Mesenchymal stem cell (in vitro differentiated cells and primary cell): ENCODE results near the gene LRRC47.

Experiments
- DNase-seq: peaks from one replicate; pipeline ENCODE4 v3.0.0-alpha.2; 2013
- H2AFZ ChIP-seq: one replicate; pipeline ENCODE4 v1.6.1; 2013; ENCODE audit warnings: low read depth, mild to moderate bottlenecking, control low read depth, inconsistent platforms, low read length, moderate library complexity
- H2AK5ac ChIP-seq: 2 replicates; pipeline ENCODE4 v1.6.1; 2013; ENCODE audit warnings: low read length, moderate library complexity, mild to moderate bottlenecking, inconsistent platforms; ENCODE audit not compliant: severe bottlenecking
- H2BK120ac ChIP-seq: one replicate; pipeline ENCODE4 v1.6.1; 2013; ENCODE audit warnings: low read depth, mild to moderate bottlenecking, inconsistent platforms, low read length, moderate library complexity
- H2BK12ac ChIP-seq, 2 experiments: one replicate each; pipeline ENCODE4 v1.6.1; 2013; ENCODE audit warnings: inconsistent platforms in 2 of 2, low read length in 2 of 2, mild to moderate bottlenecking in 2 of 2, moderate library complexity in 2 of 2, control low read depth in 1 of 2
- H2BK15ac ChIP-seq: one replicate; pipeline ENCODE4 v1.6.1; 2013; ENCODE audit warnings: mild to moderate bottlenecking, low read depth, inconsistent platforms; ENCODE audit not compliant: poor library complexity, severe bottlenecking
- H2BK5ac ChIP-seq: 2 replicates; pipeline ENCODE4 v1.6.1; 2013; ENCODE audit warnings: low read depth, mild to moderate bottlenecking, low read length, control low read depth, inconsistent platforms; ENCODE audit not compliant: poor library complexity, severe bottlenecking
- H3K14ac ChIP-seq, 2 experiments: one replicate each; pipeline ENCODE4 v1.6.1; 2013; ENCODE audit warnings: inconsistent platforms in 2 of 2, low read length in 2 of 2, control low read depth in 1 of 2, mild to moderate bottlenecking in 1 of 2, moderate library complexity in 1 of 2
- H3K18ac ChIP-seq, 2 experiments: one replicate each; pipeline ENCODE4 v1.6.1; 2013; ENCODE audit warnings: inconsistent platforms in 2 of 2, low read length in 2 of 2, control low read depth in 1 of 2, low read depth in 1 of 2, mild to moderate bottlenecking in 1 of 2
- H3K23ac ChIP-seq, 2 experiments: one replicate each; pipeline ENCODE4 v1.6.1; 2013; ENCODE audit warnings: inconsistent platforms in 2 of 2, low read length in 2 of 2, mild to moderate bottlenecking in 2 of 2, moderate library complexity in 2 of 2, control low read depth in 1 of 2
- H3K27ac ChIP-seq: 2 replicates; pipeline ENCODE4 v1.5.1; 2013; ENCODE audit warnings: mild to moderate bottlenecking, moderate library complexity, low read length, control low read depth, inconsistent platforms; ENCODE audit not compliant: poor library complexity, severe bottlenecking
- H3K27me3 ChIP-seq, 2 experiments: 2 replicates each; pipeline versions ENCODE4 v1.6.1 to v1.7.0; 2013; ENCODE audit warnings: low read length in 2 of 2, mild to moderate bottlenecking in 2 of 2, moderate library complexity in 2 of 2, control low read depth in 1 of 2, inconsistent platforms in 1 of 2; ENCODE audit not compliant: control insufficient read depth in 1 of 2, insufficient read depth in 1 of 2
- H3K36me3 ChIP-seq, 2 experiments: 2 replicates each; pipeline versions ENCODE4 v1.6.1 to v1.7.0; 2013; ENCODE audit warnings: low read length in 2 of 2, control low read depth in 1 of 2, inconsistent platforms in 1 of 2, low read depth in 1 of 2, mild to moderate bottlenecking in 1 of 2; ENCODE audit not compliant: insufficient read depth in 2 of 2, control insufficient read depth in 1 of 2
- H3K4ac ChIP-seq, 2 experiments: one replicate each; pipeline ENCODE4 v1.6.1; 2013; ENCODE audit warnings: inconsistent platforms in 2 of 2, low read length in 2 of 2, mild to moderate bottlenecking in 2 of 2, moderate library complexity in 2 of 2, control low read depth in 1 of 2, low read depth in 1 of 2
- H3K4me1 ChIP-seq: 2 replicates; pipeline ENCODE4 v1.6.1; 2013; ENCODE audit warnings: low read depth, low read length, control low read depth; ENCODE audit not compliant: control insufficient read depth, insufficient read depth
- H3K4me2 ChIP-seq: 2 replicates; pipeline ENCODE4 v1.6.1; 2013; ENCODE audit warnings: low read length, mild to moderate bottlenecking, inconsistent platforms; ENCODE audit not compliant: poor library complexity, severe bottlenecking
- H3K4me3 ChIP-seq, 2 experiments: 2 replicates each; pipeline versions ENCODE4 v1.5.1 to v1.7.0; 2013; ENCODE audit warnings: low read length in 2 of 2, mild to moderate bottlenecking in 2 of 2, control low read depth in 1 of 2, low read depth in 1 of 2; ENCODE audit not compliant: insufficient read depth in 1 of 2
- H3K79me1 ChIP-seq: replicated peaks from 2 replicates; pipeline ENCODE4 v1.6.1; 2013; ENCODE audit warnings: mild to moderate bottlenecking, control low read depth, low read length, inconsistent platforms; ENCODE audit not compliant: poor library complexity, severe bottlenecking
- H3K9ac ChIP-seq: 2 replicates; pipeline ENCODE4 v1.7.0; 2013; ENCODE audit warnings: mild to moderate bottlenecking, low read length, moderate library complexity
- H3K9me3 ChIP-seq: 2 replicates; pipeline ENCODE4 v1.7.0; 2013; ENCODE audit warnings: mild to moderate bottlenecking, low read length; ENCODE audit not compliant: control insufficient read depth
- H4K8ac ChIP-seq: one replicate; pipeline ENCODE4 v1.6.1; 2013; ENCODE audit warnings: inconsistent platforms, mild to moderate bottlenecking, low read length, moderate library complexity
- H4K91ac ChIP-seq: one replicate; pipeline ENCODE4 v1.6.1; 2013; ENCODE audit warnings: mild to moderate bottlenecking, low read length, inconsistent platforms
- WGBS: methylation state at CpG from one replicate; pipeline ENCODE4 v1.1.7; 2013; ENCODE audit warnings: mixed read lengths; 5-methylcytosine and 5-hydroxymethylcytosine counted together

The LRRC47 gene

DNA sequence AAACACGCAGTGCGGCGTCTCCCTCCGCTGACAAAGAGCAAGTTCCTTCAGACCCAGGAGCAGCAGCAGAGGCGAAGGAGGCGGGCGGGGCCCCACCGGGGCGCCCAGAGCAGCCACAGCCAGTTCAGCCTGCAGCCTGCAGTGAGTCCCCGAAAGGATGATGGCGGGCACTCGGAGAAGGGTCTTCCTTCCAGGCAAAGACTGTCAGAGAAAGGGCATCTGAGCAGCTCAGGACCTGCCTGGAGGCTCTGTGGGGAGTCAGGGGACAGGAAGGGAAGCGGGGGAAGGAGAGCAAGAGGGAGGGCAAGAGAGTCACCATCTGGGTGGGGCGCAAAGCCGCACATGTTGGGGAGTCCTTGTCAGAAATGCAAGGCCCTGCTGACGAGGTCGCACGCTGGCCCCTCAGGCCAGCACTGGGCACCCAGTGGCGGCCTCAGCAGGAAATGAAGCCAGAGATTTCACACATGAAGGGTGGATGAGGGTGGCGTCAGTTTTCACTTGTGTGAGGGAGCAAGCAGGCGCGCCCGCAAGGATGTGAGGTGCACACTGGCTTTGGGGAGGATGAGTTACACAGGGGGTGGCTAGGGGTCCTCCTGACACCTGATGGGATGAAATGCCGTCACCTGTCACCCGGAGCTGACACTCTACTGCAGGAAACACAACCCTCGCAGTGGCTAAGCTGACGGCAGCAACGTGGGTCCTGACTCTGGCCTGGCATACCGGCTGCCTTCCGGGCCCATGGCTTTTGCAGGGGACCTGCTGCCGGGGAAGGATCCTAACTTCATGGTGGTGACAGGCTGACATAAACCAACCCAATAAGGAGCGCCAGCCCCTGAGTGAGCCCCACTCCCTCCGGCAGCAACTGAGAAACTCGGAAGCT, 6.6 kb downstream of the LRRC47 start:
- WGBS: 94% methylated on average over 34 of the region's 34 CpGs

DNA sequence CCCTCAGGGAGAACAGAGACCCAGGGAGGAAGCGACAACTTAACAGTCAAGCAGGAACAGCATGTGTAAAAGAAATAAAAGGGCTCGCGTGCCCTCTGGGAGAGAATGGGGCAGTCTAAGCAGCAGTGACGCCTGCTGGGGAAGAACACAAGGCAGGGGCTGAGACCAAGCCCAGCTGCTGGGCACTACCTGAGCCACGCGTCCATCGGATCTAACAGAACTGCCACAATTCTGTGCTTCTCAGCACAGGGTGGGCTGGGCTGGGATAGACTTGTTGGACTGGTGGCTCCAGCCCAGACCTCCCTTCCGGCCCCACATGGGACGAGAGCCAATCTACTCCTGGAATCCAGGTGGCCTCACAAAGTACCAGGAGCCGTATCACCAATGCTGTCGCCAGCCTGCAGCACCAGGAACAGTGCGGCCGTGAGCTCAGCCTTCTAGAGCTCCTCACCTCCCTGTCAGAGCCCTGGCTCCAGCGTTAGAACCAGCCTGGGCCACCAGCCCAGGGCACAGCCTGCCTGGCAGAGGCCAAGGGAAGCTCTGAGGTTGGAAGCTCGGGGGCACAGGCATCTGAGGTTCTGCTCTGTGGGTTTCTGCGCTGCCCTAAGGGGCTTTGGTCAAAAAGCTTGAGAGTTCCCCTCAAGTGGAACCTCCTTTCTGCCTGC, 7.4 kb downstream of the LRRC47 start:
- Histone ChIP-seq H3K27ac (no peak overlapping the region), H2BK120ac (no peak overlapping the region), H3K18ac (no peak overlapping the region), H2AK5ac (no peak overlapping the region), H4K8ac (no peak overlapping the region), H3K9me3 (no peaks in the 10 kb centered on the region), H3K4me1 (peaks cover 6% of the 10 kb centered on the region), H3K4me2 (no peak overlapping the region), H3K9ac (no peak overlapping the region), H4K91ac (no peak overlapping the region), H3K36me3 (peaks cover 55 to 73% of the 10 kb centered on the region in 2 experiments), H2BK15ac (no peak overlapping the region), H3K4me3 (no peak overlapping the region), H3K14ac (no peak overlapping the region), H3K23ac (no peak overlapping the region), H3K79me1 (peaks cover 43% of the 10 kb centered on the region), H2BK12ac (no peak overlapping the region), H2BK5ac (no peak overlapping the region), H3K27me3 (no peaks in the 10 kb centered on the region), H3K4ac (no peak overlapping the region), H2AFZ (no peak overlapping the region)
- 95% methylated on average over 16 of the region's 16 CpGs for WGBS
- no peak for DNase-seq

More for the DNA sequence above, 6.6 kb downstream of the LRRC47 start:
- DNase-seq: no peak
- Histone ChIP-seq H3K4me2 (no peak overlapping the region), H3K4me3 (no peak overlapping the region), H3K18ac (no peak overlapping the region), H3K27me3 (no peaks in the 10 kb centered on the region), H4K91ac (peak overlapping the region; percentile 54), H3K79me1 (peaks cover 37% of the 10 kb centered on the region), H2AK5ac (no peak overlapping the region), H2BK12ac (no peak overlapping the region), H3K36me3 (peaks cover 48 to 66% of the 10 kb centered on the region in 2 experiments), H2BK5ac (no peak overlapping the region), H3K23ac (no peak overlapping the region), H3K9me3 (no peaks in the 10 kb centered on the region), H3K9ac (no peak overlapping the region), H3K4me1 (peaks cover 10% of the 10 kb centered on the region), H2BK15ac (no peak overlapping the region), H3K27ac (no peak overlapping the region), H3K14ac (no peak overlapping the region), H2AFZ (no peak overlapping the region), H2BK120ac (no peak overlapping the region), H4K8ac (no peak overlapping the region), H3K4ac (no peak overlapping the region)

DNA sequence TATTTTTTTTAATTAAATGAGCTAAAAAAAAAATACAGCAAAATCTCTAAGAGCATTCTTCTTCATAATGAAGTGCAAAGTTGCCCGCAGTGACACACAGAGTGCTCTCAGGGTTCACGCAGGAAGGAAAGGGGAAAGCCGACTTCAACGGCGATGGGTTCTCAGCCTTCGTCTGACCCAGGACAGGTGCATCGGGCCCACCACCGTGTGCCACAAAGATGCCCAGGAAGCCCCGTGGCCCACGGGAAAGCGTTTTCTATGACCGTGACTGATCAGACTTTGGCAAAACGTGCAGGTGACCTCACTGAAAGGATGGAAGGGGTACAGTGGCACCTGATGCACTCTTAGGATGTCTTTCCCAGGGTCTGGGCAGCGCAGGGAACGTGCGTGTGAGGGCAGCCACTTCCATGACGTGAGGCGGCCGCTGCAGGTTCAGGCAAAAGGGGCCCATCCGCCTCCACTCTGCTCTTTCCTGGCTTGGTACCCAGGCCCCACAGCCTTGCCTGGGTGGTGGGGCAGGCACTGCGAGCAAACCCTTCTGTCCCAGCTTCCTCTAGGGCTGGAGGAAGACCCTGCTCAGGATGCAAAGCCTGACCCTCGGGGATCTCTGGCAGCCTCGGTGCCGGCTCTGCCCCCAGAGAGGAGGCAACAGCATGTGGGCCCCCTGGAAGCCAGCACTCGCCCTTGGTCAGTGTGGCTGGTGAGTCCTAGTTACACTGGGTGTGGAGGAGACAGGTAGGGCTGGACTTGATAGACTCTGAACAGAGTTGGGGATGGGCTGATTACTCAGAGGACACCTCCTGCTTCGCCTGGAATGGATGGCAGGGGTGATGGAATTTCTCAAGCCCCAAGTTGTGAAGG, 8.3 kb downstream of the LRRC47 start:
- Histone ChIP-seq H3K79me1 (peaks cover 45% of the 10 kb centered on the region), H3K4ac (no peak overlapping the region), H2BK5ac (no peak overlapping the region), H3K9ac (no peak overlapping the region), H3K4me3 (no peak overlapping the region), H3K4me1 (peaks cover 2% of the 10 kb centered on the region), H3K9me3 (no peaks in the 10 kb centered on the region), H3K18ac (no peak overlapping the region), H3K14ac (no peak overlapping the region), H2AFZ (no peak overlapping the region), H4K8ac (no peak overlapping the region), H3K36me3 (peaks cover 64 to 80% of the 10 kb centered on the region in 2 experiments), H2AK5ac (no peak overlapping the region), H4K91ac (no peak overlapping the region), H2BK12ac (no peak overlapping the region), H3K27me3 (no peaks in the 10 kb centered on the region), H3K4me2 (no peak overlapping the region), H3K27ac (no peak overlapping the region), H2BK120ac (no peak overlapping the region), H3K23ac (no peak overlapping the region), H2BK15ac (no peak overlapping the region)
- no peak for DNase-seq
- WGBS: 97% methylated on average over 26 of the region's 26 CpGs

DNA sequence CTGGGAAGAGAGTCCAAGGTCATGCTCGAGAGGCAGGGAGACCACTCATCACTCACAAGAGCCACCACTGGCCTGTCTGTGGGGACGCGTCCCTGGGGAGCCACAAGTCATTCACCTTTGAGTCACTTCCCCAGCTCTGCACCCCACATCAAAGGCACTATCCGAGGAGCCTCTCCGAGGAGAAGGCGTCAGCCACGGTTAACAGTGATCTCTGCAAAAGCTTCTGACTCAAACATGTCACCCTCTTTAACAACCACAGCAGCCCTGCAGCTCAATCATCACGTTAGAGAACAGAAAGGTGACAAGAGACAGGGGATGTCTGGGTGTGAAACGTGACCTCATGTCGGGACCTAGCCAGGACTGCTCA, 9.0 kb downstream of the LRRC47 start:
- H3K4me2 ChIP-seq: no peak overlapping the region
- H3K36me3 ChIP-seq: peaks cover 70 to 87% of the 10 kb centered on the region in 2 experiments
- no peak overlapping the region for H2AFZ ChIP-seq
- no peak overlapping the region for H4K91ac ChIP-seq
- no peak overlapping the region for H2BK120ac ChIP-seq
- no peak overlapping the region for H2AK5ac ChIP-seq
- no peak overlapping the region for H3K4me3 ChIP-seq
- H3K27ac ChIP-seq: no peak overlapping the region
- peaks cover 2% of the 10 kb centered on the region for H3K4me1 ChIP-seq
- no peaks in the 10 kb centered on the region for H3K27me3 ChIP-seq
- H3K18ac ChIP-seq: no peak overlapping the region
- no peak overlapping the region for H2BK5ac ChIP-seq
- no peak overlapping the region for H2BK12ac ChIP-seq
- no peak overlapping the region for H3K9ac ChIP-seq
- DNase-seq: no peak
- H3K4ac ChIP-seq: no peak overlapping the region
- no peak overlapping the region for H3K14ac ChIP-seq
- WGBS: 78% methylated on average over 8 of the region's 10 CpGs
- no peaks in the 10 kb centered on the region for H3K9me3 ChIP-seq
- H3K23ac ChIP-seq: no peak overlapping the region
- no peak overlapping the region for H2BK15ac ChIP-seq
- H4K8ac ChIP-seq: no peak overlapping the region
- H3K79me1 ChIP-seq: peaks cover 48% of the 10 kb centered on the region
